Cardiac atrium fibroblast (primary cell): ENCODE measurements around the gene ACTR3C. TPM values are rescaled to one million over a fixed set of nuclear protein-coding genes. Genes with fewer than 3 reads are reported as not detected.

Source experiments
- total RNA-seq: library from RNA; depleted of rRNA; stranded (reverse); fragments of >200 nt; gene quantifications from 2 replicates; pipeline ENCODE4 v1.2.3, GENCODE V29; 2015

The ACTR3C gene
- total RNA-seq, result not detected in 2 replicates

GRCh38 chr7:150322833-150323681 is at the start of gene ACTR3C, which contains the start of gene LRRC61:
TSS of gene ACTR3C (minus strand) at chr7:150323545. CDS start at chr7:150295296, 28,249 bp downstream.
TSS of gene LRRC61 (plus strand) at chr7:150323355. CDS start at chr7:150336862, 13,507 bp downstream.

GRCh38 chr7:150368096-150368883 is 44.9 kb upstream of the ACTR3C start, which contains the start of gene REPIN1:
TSS of gene REPIN1 (plus strand) at chr7:150368822. CDS start at chr7:150369712, 890 bp downstream.

GRCh38 chr7:150341263-150342120 is 18.1 kb upstream of the ACTR3C start, which contains the start of gene RARRES2:
TSS of gene RARRES2 (minus strand) at chr7:150341629. CDS start at chr7:150340609, 1,020 bp downstream.

Other genes with a start within 250 kb of the ACTR3C start
- 0.16 TPM in 1 of 2 replicates, not detected in the other for gene LRRC61, start 190 bp downstream of the ACTR3C start, total RNA-seq
- gene RARRES2, start 18.1 kb upstream of the ACTR3C start, total RNA-seq, result 7.8 TPM in 1 of 2 replicates, not detected in the other
- 48.1 and 48.2 TPM in 2 replicates for gene REPIN1, start 45.3 kb upstream of the ACTR3C start, total RNA-seq
- gene ZNF775, start 55.8 kb upstream of the ACTR3C start, total RNA-seq, result 2.3 TPM in 2 replicates
- under 0.01 and 0.81 TPM in 2 replicates for gene GIMAP8, start 127.1 kb upstream of the ACTR3C start, total RNA-seq
- gene GIMAP7, start 191.3 kb upstream of the ACTR3C start, total RNA-seq, result not detected in 2 replicates
- gene GIMAP4, start 243.8 kb upstream of the ACTR3C start, total RNA-seq, result 1.8 and 3.7 TPM in 2 replicates